HEK293T (cell line): Measurements from ENCODE around the gene CFAP61.

Source experiments
- BHLHE40 ChIP-seq: fragments of 450-650 bp; IDR thresholded peaks from 2 replicates; pipeline ENCODE4 v1.6.1; 2016; ENCODE audit warnings: mild to moderate bottlenecking, moderate library complexity, borderline replicate concordance
- CTBP1 ChIP-seq: fragments of 450-650 bp; IDR thresholded peaks from 2 replicates; pipeline ENCODE4 v1.6.1; 2016; ENCODE audit warnings: borderline replicate concordance
- SUZ12 ChIP-seq: fragments of 450-650 bp; IDR thresholded peaks from 2 replicates; pipeline ENCODE4 v1.6.1; 2016; ENCODE audit warnings: mild to moderate bottlenecking

DNA sequence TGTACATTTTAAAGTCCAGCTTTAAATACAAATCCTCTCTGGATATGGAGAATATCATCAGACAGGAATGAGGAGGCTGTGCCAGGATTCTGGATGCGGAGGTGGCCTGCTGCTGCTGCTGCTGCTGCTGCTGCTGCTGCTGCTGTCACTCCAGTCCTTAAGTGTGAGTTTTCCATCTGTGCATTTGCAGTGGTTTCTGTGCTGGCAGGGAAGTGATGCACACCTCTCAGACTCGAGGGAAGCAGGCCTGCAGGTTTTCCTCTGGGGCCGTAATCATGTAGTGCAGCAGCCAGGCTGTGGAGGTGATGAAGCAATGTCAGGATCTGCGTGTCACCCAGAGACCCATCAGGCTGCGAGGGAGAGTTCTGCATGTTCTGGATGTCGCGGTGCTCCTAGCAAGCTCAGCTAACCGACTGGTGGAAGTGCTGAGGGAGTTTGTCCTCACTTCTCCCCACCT lies 32.0 kb downstream of the CFAP61 start:
- TF ChIP-seq SUZ12, result no peak
- no peak for TF ChIP-seq CTBP1
- TF ChIP-seq BHLHE40, result no peak
